CD14-positive monocyte (primary cell): ENCODE data around the gene EGF. TPM values are rescaled to one million over a fixed set of nuclear protein-coding genes. Genes with fewer than 3 reads are reported as not detected.

ENCODE experiments used
- DNase-seq, 3 donors: peaks; one replicate each; pipeline ENCODE4 v3.0.0-alpha.2; 2011 to 2022
- H2AFZ ChIP-seq: 2 replicates; pipeline ENCODE4 v1.6.0; 2012; ENCODE audit warnings: mild to moderate bottlenecking, low read depth, low read length, inconsistent platforms; ENCODE audit not compliant: insufficient read depth, poor library complexity, severe bottlenecking
- H3K27ac ChIP-seq, 2 donors: 1 replicate in 1 of 2; 2 replicates in 1 of 2; pipeline ENCODE4 v1.5.1; 2012 to 2013; ENCODE audit warnings: low read length in 2 of 2, control low read depth in 1 of 2, inconsistent platforms in 1 of 2, low read depth in 1 of 2, mild to moderate bottlenecking in 1 of 2
- H3K27me3 ChIP-seq, 2 donors: one replicate each; pipeline versions ENCODE4 v1.6.0 to v1.6.1; 2011 to 2013; ENCODE audit warnings: low read length in 2 of 2; ENCODE audit not compliant: control insufficient read depth in 2 of 2, insufficient read depth in 2 of 2
- H3K36me3 ChIP-seq, 2 donors: replicated peaks in 1 of 2; 1 replicate in 1 of 2; 2 replicates in 1 of 2; pipeline versions ENCODE4 v1.5.1 to v1.6.1; 2012 to 2013; ENCODE audit warnings: low read length in 2 of 2, control low read depth in 1 of 2, inconsistent platforms in 1 of 2, mild to moderate bottlenecking in 1 of 2; ENCODE audit not compliant: insufficient read depth in 2 of 2, control insufficient read depth in 1 of 2
- H3K4me1 ChIP-seq, 2 donors: 1 replicate in 1 of 2; 2 replicates in 1 of 2; pipeline versions ENCODE4 v1.5.1 to v1.6.1; 2012 to 2013; ENCODE audit warnings: low read length in 2 of 2, control low read depth in 1 of 2, inconsistent platforms in 1 of 2, mild to moderate bottlenecking in 1 of 2, moderate library complexity in 1 of 2; ENCODE audit not compliant: insufficient read depth in 2 of 2, control insufficient read depth in 1 of 2
- H3K4me2 ChIP-seq: replicated peaks from 2 replicates; pipeline ENCODE3; 2012; ENCODE audit warnings: low read length, moderate library complexity, mild to moderate bottlenecking; ENCODE audit not compliant: poor library complexity, severe bottlenecking; ENCODE audit errors: extremely low read depth
- H3K4me3 ChIP-seq, 3 experiments: fragments of 200-600 bp in 1 of 3; sonication (generic) in 1 of 3; replicated peaks in 1 of 3; 1 replicate in 2 of 3; 2 replicates in 1 of 3; pipeline ENCODE4 v1.5.1; 2011 to 2013; ENCODE audit warnings: low read length in 3 of 3, mild to moderate bottlenecking in 3 of 3, control low read depth in 2 of 3, low read depth in 2 of 3, inconsistent platforms in 1 of 3, moderate library complexity in 1 of 3
- H3K79me2 ChIP-seq: 2 replicates; pipeline ENCODE4 v1.6.0; 2012; ENCODE audit warnings: mild to moderate bottlenecking, control low read depth, inconsistent platforms, low read length, moderate library complexity; ENCODE audit not compliant: insufficient read depth
- H3K9ac ChIP-seq: 2 replicates; pipeline ENCODE4 v1.6.0; 2017; ENCODE audit warnings: low read length, mild to moderate bottlenecking; ENCODE audit not compliant: insufficient read depth, poor library complexity, severe bottlenecking
- H3K9me3 ChIP-seq, 2 donors: replicated peaks in 1 of 2; 1 replicate in 1 of 2; 2 replicates in 1 of 2; pipeline versions ENCODE4 v1.5.1 to v1.6.1; 2012 to 2013; ENCODE audit warnings: low read length in 2 of 2, control low read depth in 1 of 2; ENCODE audit not compliant: control insufficient read depth in 1 of 2, insufficient read depth in 1 of 2
- H4K20me1 ChIP-seq: 2 replicates; pipeline ENCODE4 v1.6.0; 2012; ENCODE audit warnings: mild to moderate bottlenecking, low read length, control low read depth, moderate library complexity; ENCODE audit not compliant: insufficient read depth
- H3K27ac Mint-ChIP-seq, 7 donors: one replicate each; pipeline ENCODE4 v1.8.0; 2020; ENCODE audit warnings: mild to moderate bottlenecking in 7 of 7, mixed read lengths in 7 of 7, moderate library complexity in 6 of 7, inconsistent platforms in 2 of 7
- H3K27me3 Mint-ChIP-seq, 3 donors: one replicate each; pipeline ENCODE4 v1.8.0; 2021 to 2022; ENCODE audit warnings: low read depth in 3 of 3, mild to moderate bottlenecking in 3 of 3, mixed read lengths in 3 of 3, moderate library complexity in 3 of 3, inconsistent platforms in 1 of 3
- H3K36me3 Mint-ChIP-seq, 2 donors: one replicate each; pipeline ENCODE4 v1.8.0; 2020; ENCODE audit warnings: mixed read lengths in 2 of 2, inconsistent platforms in 1 of 2, mild to moderate bottlenecking in 1 of 2
- H3K4me1 Mint-ChIP-seq: one replicate; pipeline ENCODE4 v1.8.0; 2020; ENCODE audit warnings: mild to moderate bottlenecking, mixed read lengths
- H3K4me3 Mint-ChIP-seq, 2 donors: one replicate each; pipeline ENCODE4 v1.8.0; 2020; ENCODE audit warnings: mild to moderate bottlenecking in 2 of 2, mixed read lengths in 2 of 2, moderate library complexity in 1 of 2
- H3K9me3 Mint-ChIP-seq, 7 donors: one replicate each; pipeline ENCODE4 v1.8.0; 2020 to 2022; ENCODE audit warnings: mixed read lengths in 7 of 7, mild to moderate bottlenecking in 6 of 7, moderate library complexity in 6 of 7, inconsistent platforms in 2 of 7
- WGBS: methylation state at CpG from one replicate; pipeline ENCODE4 v1.1.5; 2013; ENCODE audit warnings: missing lambda C conversion rate; ENCODE audit not compliant: insufficient coverage; 5-methylcytosine and 5-hydroxymethylcytosine counted together
- intact Hi-C, 2 donors: fragments of 100-400 bp; cut with micrococcal nuclease; formaldehyde crosslinking; loops; one replicate each; pipeline versions ENCODE4 v1.15.0 to v1.15.1; 2023
- polyA plus RNA-seq, 3 donors: library from polyadenylated mRNA; depleted of rRNA in 1 of 3; unstranded in 2 of 3; stranded (reverse) in 1 of 3; fragments of 300-500 nt in 2 of 3; fragments of >200 nt in 1 of 3; fragmentation: Illumina TruSeq in 2 of 3; gene quantifications; 1 replicate in 2 of 3; 2 replicates in 1 of 3; pipeline ENCODE4 v1.2.3, GENCODE V29; 2012 to 2021
- TF ChIP-seq, protein P1 (sequence below): fragments of 200-600 bp; IDR thresholded peaks from one replicate; pipeline ENCODE4 v1.8.0; 2022; ENCODE audit warnings: antibody characterized with exemption, mild to moderate bottlenecking

Gene EGF
- polyA plus RNA-seq, 3 donors = 0.17 to 4.8 TPM; not detected in 1

GRCh38 chr4:110008540-110008939 lies 95.9 kb downstream of the EGF start:
- Mint-ChIP-seq H3K4me3 (no peak overlapping the region), H3K27me3 (peaks cover 32 to 45% (median 34%) of the 10 kb centered on the region in 3 donors), H3K27ac (no peak overlapping the region), H3K36me3 (peaks cover 0 to 3% of the 10 kb centered on the region in 2 donors), H3K4me1 (no peaks in the 10 kb centered on the region), H3K9me3 (no peaks in the 10 kb centered on the region)
- Histone ChIP-seq H3K9me3 (no peaks in the 10 kb centered on the region), H3K4me1 (no peaks in the 10 kb centered on the region), H3K27ac (no peak overlapping the region), H4K20me1 (no peaks in the 10 kb centered on the region), H3K9ac (no peak overlapping the region), H3K27me3 (peaks cover 36 to 57% of the 10 kb centered on the region in 2 donors), H3K79me2 (no peaks in the 10 kb centered on the region), H3K4me2 (no peak overlapping the region), H2AFZ (no peak overlapping the region), H3K36me3 (no peaks in the 10 kb centered on the region), H3K4me3 (no peak overlapping the region)
- no peak for DNase-seq
- no CpG with 5 or more reads among the region's 2 CpGs for WGBS
- intact Hi-C loops = no loop called here
- TF ChIP-seq, protein P1, sequence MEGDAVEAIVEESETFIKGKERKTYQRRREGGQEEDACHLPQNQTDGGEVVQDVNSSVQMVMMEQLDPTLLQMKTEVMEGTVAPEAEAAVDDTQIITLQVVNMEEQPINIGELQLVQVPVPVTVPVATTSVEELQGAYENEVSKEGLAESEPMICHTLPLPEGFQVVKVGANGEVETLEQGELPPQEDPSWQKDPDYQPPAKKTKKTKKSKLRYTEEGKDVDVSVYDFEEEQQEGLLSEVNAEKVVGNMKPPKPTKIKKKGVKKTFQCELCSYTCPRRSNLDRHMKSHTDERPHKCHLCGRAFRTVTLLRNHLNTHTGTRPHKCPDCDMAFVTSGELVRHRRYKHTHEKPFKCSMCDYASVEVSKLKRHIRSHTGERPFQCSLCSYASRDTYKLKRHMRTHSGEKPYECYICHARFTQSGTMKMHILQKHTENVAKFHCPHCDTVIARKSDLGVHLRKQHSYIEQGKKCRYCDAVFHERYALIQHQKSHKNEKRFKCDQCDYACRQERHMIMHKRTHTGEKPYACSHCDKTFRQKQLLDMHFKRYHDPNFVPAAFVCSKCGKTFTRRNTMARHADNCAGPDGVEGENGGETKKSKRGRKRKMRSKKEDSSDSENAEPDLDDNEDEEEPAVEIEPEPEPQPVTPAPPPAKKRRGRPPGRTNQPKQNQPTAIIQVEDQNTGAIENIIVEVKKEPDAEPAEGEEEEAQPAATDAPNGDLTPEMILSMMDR = no peak

GRCh38 chr4:110009550-110009949 lies 96.9 kb downstream of the EGF start:
- Histone ChIP-seq H3K9me3 (no peaks in the 10 kb centered on the region), H3K79me2 (no peaks in the 10 kb centered on the region), H3K4me2 (no peak overlapping the region), H3K9ac (no peak overlapping the region), H3K36me3 (no peaks in the 10 kb centered on the region), H2AFZ (no peak overlapping the region), H3K4me1 (no peaks in the 10 kb centered on the region), H3K4me3 (no peak overlapping the region), H4K20me1 (no peaks in the 10 kb centered on the region), H3K27me3 (peaks cover 28 to 55% of the 10 kb centered on the region in 2 donors), H3K27ac (no peak overlapping the region)
- no peaks in the 10 kb centered on the region for H3K9me3 Mint-ChIP-seq
- intact Hi-C loops = no loop called here
- H3K27ac Mint-ChIP-seq = no peak overlapping the region
- H3K4me1 Mint-ChIP-seq = no peaks in the 10 kb centered on the region
- H3K27me3 Mint-ChIP-seq = peaks cover 28 to 41% (median 28%) of the 10 kb centered on the region in 3 donors
- H3K36me3 Mint-ChIP-seq = peaks cover 0 to 3% of the 10 kb centered on the region in 2 donors
- peak overlapping the region in 1 of 2 donors; percentile 40 for H3K4me3 Mint-ChIP-seq
- WGBS = no CpG with 5 or more reads among the region's 2 CpGs
- no peak for DNase-seq
- TF ChIP-seq, protein P1 = no peak
